Bronchial epithelial cell (primary cell): Measurements from ENCODE around the gene CNTNAP2. TPM values are rescaled to one million over a fixed set of nuclear protein-coding genes. Genes with fewer than 3 reads are reported as not detected.

ENCODE experiments used
- DNase-seq: peaks from one replicate; pipeline ENCODE4 v3.0.0-alpha.2; 2010; ENCODE audit warnings: low read depth
- FAIRE-seq: peaks from 2 replicates; lab custom pipeline; 2011; peaks lifted over from hg19 to GRCh38; lab: Jason Lieb, UNC
- H3K27me3 ChIP-seq: 2 replicates; pipeline ENCODE4 v1.5.1; 2011; ENCODE audit warnings: low read length; ENCODE audit not compliant: control insufficient read depth, insufficient read depth
- H3K36me3 ChIP-seq: 2 replicates; pipeline ENCODE4 v1.5.1; 2011; ENCODE audit warnings: low read length; ENCODE audit not compliant: control insufficient read depth, insufficient read depth
- H3K4me3 ChIP-seq: 2 replicates; pipeline ENCODE4 v1.5.1; 2011; ENCODE audit warnings: mild to moderate bottlenecking, low read depth, low read length, control low read depth
- CTCF ChIP-seq: IDR thresholded peaks from 2 replicates; pipeline ENCODE4 v1.5.1; 2011; ENCODE audit warnings: mild to moderate bottlenecking, moderate library complexity, low read length, control low read depth, inconsistent platforms; ENCODE audit not compliant: insufficient read depth, severe bottlenecking
- total RNA-seq: library from RNA; depleted of rRNA; stranded (reverse); fragments of >200 nt; gene quantifications from 2 replicates; pipeline ENCODE4 v1.2.1, GENCODE V29; 2014

Gene CNTNAP2
- total RNA-seq, 1 donor from 2014 or later = 0.26 TPM

- FAIRE-seq (no peak), DNase-seq (no peak)
- Histone ChIP-seq H3K27me3 (no peaks in the 10 kb centered on the region), H3K36me3 (no peaks in the 10 kb centered on the region), H3K4me3 (no peak overlapping the region)
- no peak for TF ChIP-seq CTCF
Measured at GRCh38 chr7:148026713-148027112, 1910.1 kb downstream of the CNTNAP2 start.

GRCh38 chr7:148028165-148028564 is 1911.6 kb downstream of the CNTNAP2 start:
- Histone ChIP-seq H3K36me3 (no peaks in the 10 kb centered on the region), H3K27me3 (no peaks in the 10 kb centered on the region), H3K4me3 (no peak overlapping the region)
- DNase-seq = no peak
- no peak for FAIRE-seq
- no peak for TF ChIP-seq CTCF

- DNase-seq = no peak
- TF ChIP-seq CTCF = no peak
- Histone ChIP-seq H3K27me3 (no peaks in the 10 kb centered on the region), H3K4me3 (no peak overlapping the region), H3K36me3 (no peaks in the 10 kb centered on the region)
- FAIRE-seq = no peak
Measured at GRCh38 chr7:148031019-148031418, 1914.4 kb downstream of the CNTNAP2 start.

- FAIRE-seq (no peak), DNase-seq (no peak)
- Histone ChIP-seq H3K27me3 (no peaks in the 10 kb centered on the region), H3K36me3 (no peaks in the 10 kb centered on the region), H3K4me3 (no peak overlapping the region)
- TF ChIP-seq CTCF = no peak
Measured at GRCh38 chr7:148031811-148032210, 1915.2 kb downstream of the CNTNAP2 start.

- no peak for DNase-seq
- Histone ChIP-seq H3K27me3 (no peaks in the 10 kb centered on the region), H3K4me3 (no peak overlapping the region), H3K36me3 (no peaks in the 10 kb centered on the region)
- no peak for TF ChIP-seq CTCF
- FAIRE-seq = no peak
Measured at GRCh38 chr7:148035950-148036349, 1919.3 kb downstream of the CNTNAP2 start.

GRCh38 chr7:148037044-148037443 is 1920.4 kb downstream of the CNTNAP2 start:
- no peak for TF ChIP-seq CTCF
- no peaks in the 10 kb centered on the region for H3K27me3 ChIP-seq
- H3K4me3 ChIP-seq = no peak overlapping the region
- H3K36me3 ChIP-seq = no peaks in the 10 kb centered on the region
- FAIRE-seq = no peak
- no peak for DNase-seq
